B cell (primary cell): ENCODE results near the gene NAA10. TPM values are rescaled to one million over a fixed set of nuclear protein-coding genes. Genes with fewer than 3 reads are reported as not detected.
A peak's percentile ranks its signal among the peaks of the same experiment; 100 is the strongest.

Experiments
- ATAC-seq: fragments of 200-7000 bp; cut with Tn5 transposase; one replicate; pipeline ENCODE4 v1.10.0; 2021; ENCODE audit warnings: low read depth, mild to moderate bottlenecking, moderate number of reproducible peaks, moderate library complexity
- CTCF ChIA-PET: fragments of 350-600 bp; sonication (Branson Sonifier 250); formaldehyde crosslinking; loops from one replicate; lab custom pipeline; 2021; ENCODE audit warnings: antibody characterized with exemption, inconsistent platforms; lab: Charles Lee
- POLR2A ChIA-PET: fragments of 350-600 bp; sonication (Branson Sonifier 250); formaldehyde crosslinking; loops from one replicate; lab custom pipeline; 2021; ENCODE audit warnings: antibody characterized with exemption; lab: Charles Lee
- DNase-seq: peaks from one replicate; pipeline ENCODE4 v3.0.0; 2013
- H2AFZ ChIP-seq: 2 replicates; pipeline ENCODE4 v1.6.1; 2012; ENCODE audit warnings: mild to moderate bottlenecking, low read depth, low read length; ENCODE audit not compliant: insufficient read depth, poor library complexity, severe bottlenecking
- H3K27ac ChIP-seq, 2 donors: 1 replicate in 1 of 2; 2 replicates in 1 of 2; pipeline ENCODE4 v1.5.1; 2012 to 2013; ENCODE audit warnings: low read length in 2 of 2, mild to moderate bottlenecking in 2 of 2, moderate library complexity in 1 of 2
- H3K27me3 ChIP-seq, 4 experiments: fragments of 200-600 bp in 1 of 4; sonication (generic) in 1 of 4; replicated peaks in 1 of 4; 1 replicate in 2 of 4; 2 replicates in 2 of 4; pipeline versions ENCODE4 v1.6.1 to v1.7.0; 2013 to 2016; ENCODE audit warnings: low read length in 3 of 4, mild to moderate bottlenecking in 2 of 4, mixed read lengths in 1 of 4, moderate library complexity in 1 of 4; ENCODE audit not compliant: insufficient read depth in 4 of 4, control insufficient read depth in 3 of 4; ENCODE audit errors: control extremely low read depth in 1 of 4
- H3K36me3 ChIP-seq, 2 experiments: replicated peaks in 1 of 2; 1 replicate in 1 of 2; 2 replicates in 1 of 2; pipeline versions ENCODE4 v1.6.1 to v1.7.1; 2013; ENCODE audit warnings: low read length in 1 of 2; ENCODE audit not compliant: insufficient read depth in 2 of 2, control insufficient read depth in 1 of 2; ENCODE audit errors: control extremely low read depth in 1 of 2, extremely low read depth in 1 of 2
- H3K4me1 ChIP-seq, 2 donors: fragments of 200-600 bp in 1 of 2; sonication (generic) in 1 of 2; 1 replicate in 1 of 2; 2 replicates in 1 of 2; pipeline versions ENCODE4 v1.5.1 to v1.6.1; 2013 to 2017; ENCODE audit warnings: low read length in 2 of 2; ENCODE audit not compliant: control insufficient read depth in 2 of 2, insufficient read depth in 2 of 2
- H3K4me2 ChIP-seq: replicated peaks from 2 replicates; pipeline ENCODE3; 2012; ENCODE audit warnings: mild to moderate bottlenecking, low read depth, low read length; ENCODE audit not compliant: poor library complexity, severe bottlenecking
- H3K4me3 ChIP-seq, 5 experiments: fragments of 200-600 bp in 1 of 5; sonication (generic) in 1 of 5; 1 replicate in 3 of 5; 2 replicates in 2 of 5; pipeline versions ENCODE4 v1.5.1 to v1.7.0; 2011 to 2016; ENCODE audit warnings: low read length in 4 of 5, mild to moderate bottlenecking in 4 of 5, low read depth in 2 of 5, control low read depth in 1 of 5, moderate library complexity in 1 of 5; ENCODE audit not compliant: insufficient read depth in 1 of 5; ENCODE audit errors: control extremely low read depth in 1 of 5, extremely low read depth in 1 of 5
- H3K79me2 ChIP-seq: fragments of 200-600 bp; sonication (generic); one replicate; pipeline ENCODE4 v1.6.0; 2016; ENCODE audit warnings: low read length; ENCODE audit not compliant: control insufficient read depth, insufficient read depth
- H3K9ac ChIP-seq: fragments of 200-600 bp; sonication (generic); 2 replicates; pipeline ENCODE4 v1.6.1; 2017; ENCODE audit warnings: mild to moderate bottlenecking, low read length, moderate library complexity
- H3K9me3 ChIP-seq, 3 donors: one replicate each; pipeline versions ENCODE4 v1.6.1 to v1.7.1; 2013; ENCODE audit warnings: low read length in 2 of 3; ENCODE audit not compliant: control insufficient read depth in 2 of 3, insufficient read depth in 1 of 3; ENCODE audit errors: control extremely low read depth in 1 of 3
- H4K20me1 ChIP-seq: 2 replicates; pipeline ENCODE4 v1.6.0; 2012; ENCODE audit warnings: mild to moderate bottlenecking, low read length; ENCODE audit not compliant: insufficient read depth, control insufficient read depth, poor library complexity, severe bottlenecking
- H3K27ac Mint-ChIP-seq: one replicate; pipeline ENCODE4 v1.8.0; 2021; ENCODE audit warnings: mixed read lengths
- H3K27me3 Mint-ChIP-seq: one replicate; pipeline ENCODE4 v1.8.0; 2021; ENCODE audit warnings: mixed read lengths
- H3K4me1 Mint-ChIP-seq: one replicate; pipeline ENCODE4 v1.8.0; 2021; ENCODE audit warnings: mixed read lengths
- H3K4me3 Mint-ChIP-seq: one replicate; pipeline ENCODE4 v1.8.0; 2021; ENCODE audit warnings: mixed read lengths
- H3K9me3 Mint-ChIP-seq: one replicate; pipeline ENCODE4 v1.8.0; 2022; ENCODE audit warnings: mixed read lengths; ENCODE audit not compliant: insufficient read depth
- EZH2 ChIP-seq: IDR thresholded peaks from 2 replicates; pipeline ENCODE4 v1.6.1; 2012; ENCODE audit warnings: borderline replicate concordance, low read depth, mild to moderate bottlenecking, moderate library complexity, low read length; ENCODE audit not compliant: insufficient read depth, poor library complexity, severe bottlenecking
- WGBS: methylation state at CpG from one replicate; pipeline ENCODE4 v1.1.5; 2013; ENCODE audit warnings: missing lambda C conversion rate; ENCODE audit not compliant: insufficient coverage; 5-methylcytosine and 5-hydroxymethylcytosine counted together
- intact Hi-C: fragments of 100-400 bp; cut with micrococcal nuclease; formaldehyde crosslinking; loops from one replicate; pipeline ENCODE4 v1.10.0; 2022
- polyA minus RNA-seq: library from RNA; depleted of rRNA, polyadenylated mRNA; stranded (reverse); fragments of >200 nt; gene quantifications from 2 replicates; pipeline ENCODE4 v1.2.3, GENCODE V29; 2012
- polyA plus RNA-seq: library from polyadenylated mRNA; depleted of rRNA; stranded (reverse); fragments of >200 nt; gene quantifications from 2 replicates; pipeline ENCODE4 v1.2.3, GENCODE V29; 2012
- total RNA-seq, 2 donors: library from RNA; stranded (reverse); fragments of 120-200 nt in 1 of 2; gene quantifications; 1 replicate in 1 of 2; 2 replicates in 1 of 2; pipeline versions ENCODE4 v1.2.3 to v1.2.4, GENCODE V29; 2013 to 2022
- TF ChIP-seq, protein P1 (sequence below): fragments of 200-600 bp; IDR thresholded peaks from one replicate; pipeline ENCODE4 v1.8.0; 2022; ENCODE audit warnings: antibody characterized with exemption, mild to moderate bottlenecking

Gene NAA10
- 78.3 and 87.3 TPM in 2 replicates for total RNA-seq
- total RNA-seq (2013), result 41.8 TPM
- 90.5 and 102 TPM in 2 replicates for polyA plus RNA-seq
- polyA minus RNA-seq, result 32.0 and 36.9 TPM in 2 replicates

GRCh38 chrX:153934762-153935325 lies at the start of gene NAA10:
Gene NAA10 (minus strand): TSS chrX:153935037. CDS start chrX:153934904, 133 bp downstream.
- TF ChIP-seq, protein P1, sequence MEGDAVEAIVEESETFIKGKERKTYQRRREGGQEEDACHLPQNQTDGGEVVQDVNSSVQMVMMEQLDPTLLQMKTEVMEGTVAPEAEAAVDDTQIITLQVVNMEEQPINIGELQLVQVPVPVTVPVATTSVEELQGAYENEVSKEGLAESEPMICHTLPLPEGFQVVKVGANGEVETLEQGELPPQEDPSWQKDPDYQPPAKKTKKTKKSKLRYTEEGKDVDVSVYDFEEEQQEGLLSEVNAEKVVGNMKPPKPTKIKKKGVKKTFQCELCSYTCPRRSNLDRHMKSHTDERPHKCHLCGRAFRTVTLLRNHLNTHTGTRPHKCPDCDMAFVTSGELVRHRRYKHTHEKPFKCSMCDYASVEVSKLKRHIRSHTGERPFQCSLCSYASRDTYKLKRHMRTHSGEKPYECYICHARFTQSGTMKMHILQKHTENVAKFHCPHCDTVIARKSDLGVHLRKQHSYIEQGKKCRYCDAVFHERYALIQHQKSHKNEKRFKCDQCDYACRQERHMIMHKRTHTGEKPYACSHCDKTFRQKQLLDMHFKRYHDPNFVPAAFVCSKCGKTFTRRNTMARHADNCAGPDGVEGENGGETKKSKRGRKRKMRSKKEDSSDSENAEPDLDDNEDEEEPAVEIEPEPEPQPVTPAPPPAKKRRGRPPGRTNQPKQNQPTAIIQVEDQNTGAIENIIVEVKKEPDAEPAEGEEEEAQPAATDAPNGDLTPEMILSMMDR, result no peak
- no peak for TF ChIP-seq EZH2
- Mint-ChIP-seq H3K9me3 (no peaks in the 10 kb centered on the region), H3K27ac (peak within 1 kb of the TSS; percentile 81), H3K4me1 (peaks cover 12% of the 10 kb centered on the region), H3K4me3 (peak within 1 kb of the TSS; percentile 90), H3K27me3 (no peaks in the 10 kb centered on the region)
- under 1% methylated on average over 53 of the region's 87 CpGs for WGBS
- H3K27ac ChIP-seq, result peak within 1 kb of the TSS in 1 of 2 donors; percentile 61
- H3K79me2 ChIP-seq, result peaks cover 21% of the 10 kb centered on the region
- ChIA-PET POLR2A (interaction anchor here (0.8 to 2.0 kb wide), 4 partner anchors 8 to 12 kb away, joined by 5 to 6 read pairs (median 5); partner anchors contain the start of gene RENBP), CTCF (interaction anchor here (2.9 to 7.4 kb wide), 2 partner anchors 11 to 12 kb away, joined by 16 to 59 read pairs; partner anchors contain the start of genes ARHGAP4 and RENBP)
- H3K4me1 ChIP-seq, result peaks cover 6 to 15% of the 10 kb centered on the region in 2 donors
- ATAC-seq (peak; percentile 94), DNase-seq (peak; percentile 71)
- peaks cover 0 to 23% of the 10 kb centered on the region in 2 experiments for H3K36me3 ChIP-seq
- H2AFZ ChIP-seq, result peak within 1 kb of the TSS; percentile 38
- peak within 1 kb of the TSS; percentile 67 for H3K9ac ChIP-seq
- H3K9me3 ChIP-seq, result no peaks in the 10 kb centered on the region
- H3K4me3 ChIP-seq, result peak within 1 kb of the TSS in 4 of 5 experiments; percentile 37 to 68 (median 56)
- peak within 1 kb of the TSS; percentile 83 for H3K4me2 ChIP-seq
- intact Hi-C loops, result loop anchor here (1.0 kb wide), 1 partner anchor 9 kb away; the partner anchor contains the start of gene ARHGAP4
- no peaks in the 10 kb centered on the region for H4K20me1 ChIP-seq
- H3K27me3 ChIP-seq, result no peaks in the 10 kb centered on the region

- DNase-seq (peak; percentile 56), ATAC-seq (peak; percentile 21)
- H3K27ac Mint-ChIP-seq, result peak overlapping the region; percentile 96
- WGBS, result 10% methylated on average over 4 of the region's 12 CpGs
- no peak overlapping the region for H3K4me3 ChIP-seq
- intact Hi-C loops, result no loop called here
- H2AFZ ChIP-seq, result peak overlapping the region; percentile 36
- H4K20me1 ChIP-seq, result no peaks in the 10 kb centered on the region
- peak overlapping the region; percentile 45 for H3K4me2 ChIP-seq
- no peak overlapping the region for H3K9ac ChIP-seq
- TF ChIP-seq EZH2, result no peak
- TF ChIP-seq, protein P1, result no peak
- H3K36me3 ChIP-seq, result no peaks in the 10 kb centered on the region
- no peaks in the 10 kb centered on the region for H3K27me3 Mint-ChIP-seq
- no peaks in the 10 kb centered on the region for H3K79me2 ChIP-seq
- peaks cover 0 to 4% (median 0%) of the 10 kb centered on the region in 3 donors for H3K9me3 ChIP-seq
- H3K4me1 Mint-ChIP-seq, result peaks cover 50% of the 10 kb centered on the region
- peak overlapping the region; percentile 49 for H3K4me3 Mint-ChIP-seq
- no peaks in the 10 kb centered on the region for H3K9me3 Mint-ChIP-seq
- H3K27ac ChIP-seq, result peak overlapping the region; percentile 64 to 78
- CTCF ChIA-PET, result no interaction called here
- POLR2A ChIA-PET, result interaction anchor here (0.8 kb wide), 1 partner anchor 21 kb away, joined by 3 read pairs; no protein-coding TSS in a partner anchor
- H3K4me1 ChIP-seq, result peaks cover 46 to 67% of the 10 kb centered on the region in 2 donors
- no peaks in the 10 kb centered on the region for H3K27me3 ChIP-seq
These were observed 48.5 kb upstream of the NAA10 start for GRCh38 chrX:153983321-153983801.
